HG02642 (cell line): Measurements from ENCODE around the gene KCNH6.

Source experiments
- ATAC-seq: cut with Tn5 transposase; IDR thresholded peaks from one replicate; pipeline ENCODE4 v1.9.1; 2021; ENCODE audit warnings: mild to moderate bottlenecking; ENCODE audit not compliant: unreplicated experiment, poor library complexity

Gene KCNH6

DNA sequence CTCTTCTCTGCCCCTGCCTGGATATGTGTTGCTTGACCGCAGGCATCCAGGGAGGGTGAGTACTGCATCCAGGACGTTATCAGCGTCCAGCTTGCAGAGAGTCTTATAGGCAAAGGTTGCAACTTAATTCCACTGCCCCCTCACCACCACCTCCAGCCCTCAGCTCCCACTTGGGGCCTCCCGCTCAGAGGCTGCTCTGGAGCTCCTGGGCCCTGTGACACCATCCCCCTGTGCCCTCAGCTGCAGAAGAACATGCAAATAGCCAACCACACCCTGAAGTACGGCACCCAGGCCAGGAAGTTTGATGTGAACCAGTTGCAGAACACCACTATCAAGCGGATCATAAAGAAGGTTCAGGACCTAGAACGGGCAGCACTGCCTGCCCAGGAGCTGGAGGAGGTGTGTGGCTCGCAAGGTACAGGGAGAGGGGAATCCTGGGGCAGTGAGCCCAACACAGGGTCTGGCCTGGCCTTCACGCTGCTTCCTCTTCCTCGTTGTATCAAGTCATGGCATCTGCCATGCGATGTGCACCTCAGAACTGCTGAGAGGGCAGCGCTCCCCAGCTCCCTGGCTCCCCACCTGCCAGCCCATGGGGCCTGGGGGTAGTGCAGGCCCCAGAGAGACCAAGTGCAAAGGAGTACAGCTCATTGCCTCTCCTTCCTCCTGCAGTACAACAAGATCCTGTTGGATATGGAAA lies 36.7 kb upstream of the KCNH6 start:
- ATAC-seq: no peak

GRCh38 chr17:63487014-63487339 lies 36.2 kb upstream of the KCNH6 start:
- ATAC-seq: no peak

- ATAC-seq: no peak
Observed at GRCh38 chr17:63488851-63489250, 34.3 kb upstream of the KCNH6 start.

DNA sequence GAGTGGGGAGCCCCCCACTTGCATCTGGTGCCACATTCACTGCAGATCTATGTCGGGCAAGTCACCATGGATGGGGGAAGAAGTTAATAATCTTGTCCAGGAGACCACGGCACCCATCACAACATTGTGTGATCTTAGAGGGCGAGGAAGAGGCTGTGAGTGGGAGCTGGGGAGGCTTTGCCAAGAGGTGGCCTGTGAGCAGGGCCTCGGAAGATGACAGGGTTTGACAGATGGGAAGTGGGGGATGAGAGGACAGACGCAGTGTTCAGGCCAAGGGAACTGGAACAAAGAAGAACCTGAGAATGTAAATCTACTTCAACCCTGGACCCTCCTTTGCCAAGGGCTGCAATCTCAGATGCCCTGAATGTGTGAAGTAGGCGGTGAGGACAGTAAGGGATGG lies 33.9 kb upstream of the KCNH6 start:
- no peak for ATAC-seq

DNA sequence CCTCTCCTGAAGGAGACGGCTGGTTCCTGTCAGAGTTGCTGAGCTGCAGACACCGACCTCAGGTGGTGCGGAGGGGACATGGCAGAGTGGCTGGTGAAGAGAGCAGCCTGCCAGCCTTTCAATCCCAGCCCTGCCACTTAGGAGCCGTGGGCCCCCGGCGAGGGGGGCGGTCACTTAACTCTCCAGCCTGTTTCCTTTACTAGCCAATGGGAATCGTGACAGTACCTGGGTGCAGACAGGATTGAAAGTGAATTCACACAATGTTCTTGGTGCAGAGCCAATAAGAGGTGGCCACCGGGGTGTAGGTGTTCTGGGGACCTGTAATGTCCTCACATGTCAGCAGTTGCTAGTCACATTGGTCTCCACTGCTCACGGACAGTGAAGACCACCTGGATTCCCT lies 32.8 kb upstream of the KCNH6 start:
- ATAC-seq: no peak

DNA sequence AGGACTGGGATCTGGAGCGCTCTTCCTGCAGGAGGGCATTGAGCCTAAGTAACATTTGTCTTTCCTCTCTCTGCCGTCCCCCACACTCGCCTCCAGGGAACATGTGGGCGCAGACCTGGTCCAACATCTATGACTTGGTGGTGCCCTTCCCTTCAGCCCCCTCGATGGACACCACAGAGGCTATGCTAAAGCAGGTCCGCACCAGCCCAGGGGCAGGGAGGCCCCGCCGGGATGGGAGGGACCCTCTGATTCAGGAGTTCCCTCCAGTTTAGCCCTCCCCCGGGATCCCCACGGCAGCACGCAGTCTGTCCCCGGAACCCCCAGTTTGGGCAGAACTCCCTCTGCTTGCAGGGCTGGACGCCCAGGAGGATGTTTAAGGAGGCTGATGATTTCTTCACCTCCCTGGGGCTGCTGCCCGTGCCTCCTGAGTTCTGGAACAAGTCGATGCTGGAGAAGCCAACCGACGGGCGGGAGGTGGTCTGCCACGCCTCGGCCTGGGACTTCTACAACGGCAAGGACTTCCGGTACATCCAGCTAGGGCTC lies 32.2 kb upstream of the KCNH6 start:
- no peak for ATAC-seq

DNA sequence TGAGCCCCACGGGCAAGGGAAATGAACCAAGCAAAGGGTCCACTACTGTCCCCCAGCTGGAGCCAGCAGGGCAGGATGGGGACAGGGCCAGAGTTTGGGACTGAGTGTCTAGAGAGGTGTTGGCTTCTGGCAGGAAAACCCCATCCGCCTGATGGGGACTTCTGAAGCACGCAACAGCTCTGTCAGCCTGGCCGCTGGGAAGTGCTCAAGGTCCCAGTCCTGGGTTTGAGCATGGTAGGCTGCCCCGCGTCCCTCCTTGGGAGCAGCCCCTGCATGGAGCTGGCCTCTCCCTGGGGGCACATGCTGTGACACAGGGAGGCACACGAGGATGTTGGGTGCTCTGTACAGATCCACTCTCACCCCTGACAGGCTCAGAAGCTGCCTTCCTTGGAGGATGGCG lies 31.7 kb upstream of the KCNH6 start:
- ATAC-seq: no peak

DNA sequence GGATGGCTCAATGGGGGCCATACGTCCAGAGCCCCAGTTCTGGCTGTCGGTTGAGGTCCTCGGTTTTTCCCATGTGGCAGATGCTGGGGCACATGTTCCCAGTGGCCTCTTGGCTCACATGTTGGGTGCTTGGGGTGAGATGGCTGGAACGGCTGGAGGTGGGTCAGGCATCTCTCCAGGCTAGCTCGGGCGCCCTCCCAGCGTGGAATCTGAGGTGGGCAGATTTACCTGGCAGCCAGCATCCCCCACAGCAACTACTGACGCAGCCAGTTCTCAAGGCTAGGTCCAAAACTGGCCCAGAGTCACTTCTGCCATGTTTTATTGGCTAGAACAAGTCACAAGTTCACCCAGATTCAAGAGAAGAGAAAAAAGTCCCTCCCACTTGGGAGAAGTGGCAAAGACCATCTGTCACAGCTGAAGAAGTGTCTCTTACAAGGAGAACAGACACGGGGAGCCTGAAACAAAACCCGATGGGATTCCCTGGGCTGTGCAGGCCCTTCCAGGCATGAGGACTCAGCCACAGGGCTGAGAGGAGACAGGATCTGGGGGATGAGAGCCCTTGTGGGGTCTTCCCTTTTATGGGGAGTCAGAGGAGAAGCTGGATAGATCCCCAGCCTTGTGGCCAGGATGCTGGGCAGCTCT lies 31.1 kb upstream of the KCNH6 start:
- ATAC-seq: no peak

GRCh38 chr17:63492940-63493339 lies 30.2 kb upstream of the KCNH6 start:
- ATAC-seq: no peak

DNA sequence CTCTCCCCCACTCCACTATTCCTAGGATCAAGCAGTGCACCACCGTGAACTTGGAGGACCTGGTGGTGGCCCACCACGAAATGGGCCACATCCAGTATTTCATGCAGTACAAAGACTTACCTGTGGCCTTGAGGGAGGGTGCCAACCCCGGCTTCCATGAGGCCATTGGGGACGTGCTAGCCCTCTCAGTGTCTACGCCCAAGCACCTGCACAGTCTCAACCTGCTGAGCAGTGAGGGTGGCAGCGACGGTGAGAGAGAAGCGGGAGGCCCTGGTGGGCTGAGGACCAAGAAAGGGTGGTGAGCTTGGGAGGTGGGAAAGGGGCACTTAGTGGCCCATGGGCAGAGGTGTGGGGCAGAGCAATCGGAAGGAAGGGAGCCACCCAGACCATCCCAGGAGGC lies 29.7 kb upstream of the KCNH6 start:
- no peak for ATAC-seq

GRCh38 chr17:63494300-63494928 lies 28.7 kb upstream of the KCNH6 start:
- no peak for ATAC-seq

GRCh38 chr17:63495491-63495890 lies 27.7 kb upstream of the KCNH6 start:
- no peak for ATAC-seq

- no peak for ATAC-seq
Observed at GRCh38 chr17:63496177-63496576, 27.0 kb upstream of the KCNH6 start.

DNA sequence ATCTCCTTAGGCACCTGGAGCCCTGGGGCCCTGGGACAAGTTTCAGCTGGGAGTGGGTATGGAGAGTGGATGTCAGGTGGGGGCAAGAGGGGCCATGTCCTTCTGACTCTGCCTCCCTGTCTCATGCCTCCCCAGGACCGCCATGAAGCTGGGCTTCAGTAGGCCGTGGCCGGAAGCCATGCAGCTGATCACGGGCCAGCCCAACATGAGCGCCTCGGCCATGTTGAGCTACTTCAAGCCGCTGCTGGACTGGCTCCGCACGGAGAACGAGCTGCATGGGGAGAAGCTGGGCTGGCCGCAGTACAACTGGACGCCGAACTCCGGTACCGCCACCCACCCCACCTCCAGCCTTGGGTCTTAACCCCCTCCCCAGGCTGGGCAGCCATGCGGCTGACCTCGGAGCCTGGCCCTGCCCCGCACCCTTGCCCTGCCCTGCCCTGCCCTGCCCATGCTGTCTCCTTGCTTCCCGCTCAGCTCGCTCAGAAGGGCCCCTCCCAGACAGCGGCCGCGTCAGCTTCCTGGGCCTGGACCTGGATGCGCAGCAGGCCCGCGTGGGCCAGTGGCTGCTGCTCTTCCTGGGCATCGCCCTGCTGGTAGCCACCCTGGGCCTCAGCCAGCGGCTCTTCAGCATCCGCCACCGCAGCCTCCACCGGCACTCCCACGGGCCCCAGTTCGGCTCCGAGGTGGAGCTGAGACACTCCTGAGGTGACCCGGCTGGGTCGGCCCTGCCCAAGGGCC lies 26.3 kb upstream of the KCNH6 start:
- no peak for ATAC-seq

DNA sequence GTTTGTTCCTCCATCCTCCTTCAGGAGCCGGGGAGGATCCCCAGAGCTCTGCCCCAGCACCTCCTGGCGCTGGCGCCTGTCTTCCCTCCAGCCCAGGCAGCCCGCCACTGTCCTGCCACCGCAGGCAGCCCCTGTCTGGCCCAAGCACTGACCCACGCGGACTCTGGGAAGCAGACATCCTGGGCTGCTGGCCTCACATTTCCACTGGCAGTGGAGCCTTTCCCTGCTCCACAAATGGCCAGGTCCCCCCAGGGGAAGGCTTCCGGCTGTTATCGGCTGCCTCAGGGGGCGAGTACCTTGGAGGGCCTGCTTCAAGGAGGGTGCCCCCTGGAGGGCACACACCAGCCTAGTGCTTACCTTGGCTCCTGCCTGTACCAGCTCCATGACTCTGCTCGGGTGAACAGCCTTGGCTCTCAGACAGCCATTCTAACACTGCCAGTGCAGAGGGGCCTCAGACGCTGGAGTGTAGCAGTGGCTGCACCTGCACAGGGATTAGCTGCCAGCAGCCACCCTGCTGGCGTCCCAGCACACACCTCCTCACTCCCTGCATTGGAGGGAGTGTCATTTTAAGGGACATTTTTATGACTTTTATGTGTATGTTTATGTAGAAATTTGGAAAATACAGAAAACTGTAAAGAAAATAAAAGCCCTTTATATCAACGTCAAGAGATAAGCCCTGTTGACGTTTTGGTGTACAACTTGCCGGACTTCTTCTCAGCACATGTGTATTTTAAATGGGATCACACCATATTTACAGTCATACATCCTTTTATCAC lies 25.3 kb upstream of the KCNH6 start:
- no peak for ATAC-seq

- ATAC-seq: no peak
Observed at GRCh38 chr17:63498626-63499195, 24.4 kb upstream of the KCNH6 start.

DNA sequence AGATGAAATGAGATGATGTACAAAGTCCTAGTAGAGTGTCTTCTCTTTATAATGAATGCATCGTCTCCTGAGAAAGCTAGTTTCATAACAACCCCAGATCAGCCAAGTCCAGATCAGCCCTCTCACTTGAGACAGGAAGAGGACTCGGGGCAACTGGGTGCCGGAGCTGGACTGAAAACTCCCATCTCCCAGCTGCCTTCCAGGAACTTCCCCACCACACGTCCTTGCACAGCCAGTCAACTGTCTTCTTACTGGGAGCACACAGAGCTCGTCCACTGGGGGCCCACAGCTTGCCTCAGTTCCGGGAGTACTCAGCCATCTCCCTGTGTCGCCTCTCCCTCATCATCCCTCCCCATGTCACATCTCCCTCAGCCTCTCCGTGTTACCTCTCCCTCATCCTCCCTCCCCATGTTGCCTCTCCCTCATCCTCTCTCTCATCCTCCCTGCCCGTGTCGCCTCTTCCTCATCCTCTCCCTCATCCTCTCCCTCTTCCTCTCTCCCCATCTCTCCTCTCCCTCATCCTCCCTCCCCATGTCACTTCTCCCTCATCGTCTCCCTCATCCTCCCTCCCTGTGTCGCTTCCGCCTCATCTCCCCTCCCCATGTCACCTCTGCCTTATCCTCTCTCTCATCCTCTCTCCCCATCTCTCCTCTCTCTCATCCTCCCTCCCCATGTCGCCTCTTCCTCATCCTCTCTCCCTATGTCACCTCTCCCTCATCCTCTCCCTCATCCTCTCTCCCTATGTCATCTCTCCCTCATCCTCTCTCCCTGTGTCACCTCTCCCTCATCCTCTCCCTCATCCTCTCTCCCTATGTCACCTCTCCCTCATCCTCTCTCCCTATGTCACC lies 22.4 kb upstream of the KCNH6 start:
- ATAC-seq: no peak

- no peak for ATAC-seq
Observed at GRCh38 chr17:63503341-63503705, 19.8 kb upstream of the KCNH6 start.

GRCh38 chr17:63504261-63504660 lies 18.9 kb upstream of the KCNH6 start:
- ATAC-seq: no peak
